ENCODE data around the gene DAAM1.
A peak's percentile ranks its signal among the peaks of the same experiment; 100 is the strongest.

DAAM1 gene

GRCh38 chr14:59188461-59189090 lies at the start of gene DAAM1:
DAAM1 (plus strand) TSS chr14:59188667; CDS start chr14:59263478, 74,811 bp downstream.
- DNase-seq = peak; percentile 97 to 98

- DNase-seq = no peak
These were observed 49.1 kb upstream of the DAAM1 start for GRCh38 chr14:59139324-59139723.

- no peak for DNase-seq
These were observed 48.2 kb upstream of the DAAM1 start for GRCh38 chr14:59140106-59140843.

- DNase-seq = no peak
These were observed 42.0 kb upstream of the DAAM1 start for GRCh38 chr14:59146484-59146883.

DNA sequence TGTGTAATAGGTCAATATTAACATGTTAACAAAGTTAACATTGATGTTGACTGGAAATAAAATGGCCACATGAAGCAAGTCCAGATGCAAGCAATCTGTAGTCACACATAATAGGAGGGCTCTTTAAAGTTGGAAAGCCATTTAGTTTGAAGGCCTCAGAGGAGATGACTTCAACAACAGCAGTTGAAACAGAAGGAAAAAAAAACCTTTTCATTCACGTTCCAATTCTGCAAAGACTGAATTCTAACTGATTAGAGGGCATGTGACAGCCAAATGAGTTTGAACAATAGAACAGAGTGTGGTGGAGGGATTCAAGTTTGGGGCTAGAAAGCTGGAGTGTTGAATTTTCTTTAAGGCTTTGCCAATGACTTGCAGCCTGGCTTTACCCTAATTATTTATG lies 41.5 kb upstream of the DAAM1 start:
- peak; percentile 64 to 82 for DNase-seq

GRCh38 chr14:59148334-59148900 lies 40.0 kb upstream of the DAAM1 start:
- no peak for DNase-seq

DNA sequence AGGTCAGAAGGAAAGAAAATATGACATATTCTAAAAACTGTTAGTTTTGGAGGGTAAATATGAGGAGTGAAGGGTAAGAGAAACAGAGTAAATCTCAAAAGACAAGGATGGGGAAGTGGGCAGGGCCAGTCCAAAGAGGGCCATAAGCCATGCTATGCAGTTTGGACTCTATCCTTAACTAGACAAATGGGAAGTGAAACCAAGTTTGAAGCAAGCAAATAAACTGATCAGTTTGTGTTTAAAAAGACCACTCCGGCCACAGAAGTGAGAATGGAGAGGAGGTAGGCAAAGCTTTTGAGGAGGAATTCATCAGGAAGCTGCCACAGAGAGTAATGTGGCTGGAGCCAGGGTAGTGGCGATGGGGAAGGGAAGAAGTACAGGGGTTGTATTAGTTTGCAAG lies 37.5 kb upstream of the DAAM1 start:
- no peak for DNase-seq

GRCh38 chr14:59154373-59154772 lies 34.1 kb upstream of the DAAM1 start:
- DNase-seq = no peak

GRCh38 chr14:59155886-59156285 lies 32.6 kb upstream of the DAAM1 start:
- DNase-seq = no peak

- no peak for DNase-seq
These were observed 29.3 kb upstream of the DAAM1 start for GRCh38 chr14:59159169-59159568.

DNA sequence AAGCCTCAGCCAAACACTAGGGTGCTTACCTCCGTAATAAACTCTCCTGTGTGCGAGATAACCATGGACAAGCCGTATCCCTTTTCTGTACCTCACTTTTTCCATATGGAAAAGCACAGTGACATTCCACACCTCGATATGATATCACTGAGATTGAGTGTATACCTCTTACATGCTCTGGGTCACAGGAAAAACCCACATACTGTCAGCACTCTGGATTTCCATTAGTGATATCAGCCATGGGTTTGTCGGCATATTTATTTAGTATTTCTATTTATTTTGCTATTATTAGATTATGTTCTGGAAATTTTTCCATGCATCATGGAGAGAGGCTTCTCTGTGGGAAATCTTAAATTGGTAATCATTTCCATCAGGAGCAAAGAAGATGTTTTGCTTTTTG lies 28.0 kb upstream of the DAAM1 start:
- DNase-seq = no peak

DNA sequence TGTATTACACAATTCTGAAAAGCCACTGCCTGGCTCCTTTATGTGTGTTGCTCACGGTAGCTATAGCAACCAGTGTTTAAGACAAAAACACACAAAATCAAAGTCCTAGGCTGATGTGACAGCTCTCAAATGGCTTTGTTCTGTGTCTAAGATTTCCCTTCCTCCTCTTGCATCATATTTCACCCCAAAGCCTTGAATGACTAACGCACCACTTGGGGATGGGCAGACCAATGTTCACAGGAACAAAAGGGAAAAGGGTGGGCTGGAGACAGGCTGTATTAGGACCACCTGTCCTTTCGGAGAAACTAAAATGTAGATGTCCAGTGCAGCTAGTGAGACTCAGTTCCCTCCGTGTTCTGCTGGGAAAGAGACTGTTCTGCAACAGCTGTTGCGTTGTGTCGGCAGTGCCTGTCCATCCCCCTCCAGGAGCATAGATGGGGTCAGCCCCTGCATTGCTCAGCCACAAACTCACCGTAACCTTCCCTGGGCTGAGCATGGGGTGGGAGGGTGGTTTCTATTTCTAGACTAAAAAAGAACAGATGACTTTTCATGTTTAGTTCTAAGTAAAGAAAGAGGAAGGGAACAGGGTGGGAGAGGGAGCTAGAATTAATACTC lies 26.8 kb upstream of the DAAM1 start:
- DNase-seq = no peak

DNA sequence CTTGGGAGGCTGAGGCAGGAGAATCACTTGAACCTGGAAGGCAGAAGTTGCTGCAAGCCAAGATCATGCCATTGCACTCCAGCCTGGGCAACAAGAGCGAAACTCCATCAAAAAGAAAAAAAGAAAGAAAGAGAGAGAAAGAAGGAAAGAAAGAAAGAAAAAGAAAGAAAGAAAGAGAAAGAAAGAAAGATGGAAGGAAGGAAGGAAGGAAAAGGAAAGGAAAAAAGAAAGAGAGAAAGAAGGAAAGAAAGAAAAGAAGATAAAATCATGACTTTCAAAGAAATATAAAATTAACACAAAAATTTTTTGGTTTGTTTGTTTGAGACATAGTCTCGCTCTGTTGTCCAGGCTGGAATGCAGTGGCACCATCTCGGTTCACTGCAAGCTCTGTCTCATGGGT lies 22.2 kb upstream of the DAAM1 start:
- no peak for DNase-seq

- DNase-seq = no peak
These were observed 13.1 kb upstream of the DAAM1 start for GRCh38 chr14:59175404-59175803.

GRCh38 chr14:59176765-59177164 lies 11.7 kb upstream of the DAAM1 start:
- no peak for DNase-seq

GRCh38 chr14:59177262-59177661 lies 11.2 kb upstream of the DAAM1 start:
- no peak for DNase-seq

DNA sequence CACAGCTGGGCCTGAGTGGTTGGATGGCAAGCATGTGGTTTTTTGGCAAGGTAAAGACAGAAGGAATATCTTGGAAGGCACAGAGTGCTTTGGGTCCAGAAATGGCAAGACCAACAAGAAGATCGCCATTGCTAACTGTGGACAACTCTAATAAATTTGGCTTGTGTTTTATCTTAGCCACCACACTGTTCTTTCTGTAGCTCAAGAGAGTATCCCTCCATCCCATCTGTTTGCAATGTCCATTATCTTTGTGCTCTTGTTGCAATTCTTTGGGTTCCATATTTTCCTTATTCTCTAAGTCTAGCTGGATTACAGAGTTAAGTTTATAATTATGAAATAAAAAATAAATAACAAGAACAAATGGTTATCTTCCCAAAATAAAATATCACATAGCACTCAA lies 6.7 kb upstream of the DAAM1 start:
- no peak for DNase-seq

DNA sequence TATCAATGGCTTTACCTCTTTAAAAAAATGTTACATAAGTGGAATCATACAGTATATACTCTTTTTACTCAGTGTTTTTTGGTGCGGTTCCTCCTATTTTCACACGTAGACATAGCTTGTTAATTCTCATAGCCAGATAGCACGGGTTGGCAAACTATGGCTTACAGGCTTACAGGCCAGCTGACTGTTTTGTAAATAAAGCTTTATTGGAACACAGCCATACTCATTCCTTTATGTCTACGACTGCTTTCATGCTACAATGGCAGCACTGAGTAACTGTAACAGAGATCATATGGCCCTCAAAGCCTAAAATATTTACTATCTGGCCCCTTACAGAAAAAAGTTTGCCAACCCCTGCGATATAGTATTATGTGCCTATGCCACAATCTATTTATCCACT lies 5.8 kb upstream of the DAAM1 start:
- no peak for DNase-seq

DNA sequence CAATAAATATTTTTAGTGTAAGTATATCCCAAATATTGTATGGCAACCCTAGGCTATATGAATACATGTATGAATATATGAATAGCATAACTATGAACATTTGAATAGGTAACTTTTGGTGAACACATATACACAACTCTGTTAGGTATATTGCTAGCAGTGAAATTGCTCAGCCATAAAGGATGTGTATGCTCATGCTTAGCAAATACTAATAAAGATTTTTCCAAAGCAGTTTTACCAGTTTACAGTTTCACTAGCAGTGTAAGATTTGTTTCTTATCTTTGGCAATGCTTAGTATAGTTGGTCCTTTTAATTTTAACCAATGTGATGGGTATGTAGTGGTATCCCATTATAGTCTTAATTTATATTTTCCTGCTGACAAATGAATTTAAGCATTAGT lies 5.3 kb upstream of the DAAM1 start:
- no peak for DNase-seq

DNA sequence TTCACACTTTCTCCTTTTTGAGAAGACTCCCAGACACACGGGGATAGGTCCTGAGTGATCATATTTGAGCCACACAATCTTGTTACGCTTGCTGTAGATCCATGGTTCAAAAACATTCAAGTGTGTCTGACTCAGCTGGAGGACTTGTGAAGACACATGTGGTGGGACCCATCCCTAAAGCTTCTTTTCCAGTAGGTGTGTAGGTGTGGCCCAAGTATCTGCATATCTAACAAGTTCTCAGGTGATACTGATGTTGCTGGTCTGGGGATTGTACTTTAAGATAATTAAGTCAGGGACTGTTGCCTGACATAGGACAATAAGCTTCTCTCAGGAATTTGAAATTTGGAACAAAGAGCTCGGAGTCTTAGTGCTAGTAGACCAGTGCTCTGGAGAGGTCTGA lies 4.1 kb upstream of the DAAM1 start:
- DNase-seq = no peak

- DNase-seq = no peak
These were observed 2.8 kb upstream of the DAAM1 start for GRCh38 chr14:59185676-59186075.

- DNase-seq = no peak
These were observed 2.2 kb upstream of the DAAM1 start for GRCh38 chr14:59186306-59186705.

DNA sequence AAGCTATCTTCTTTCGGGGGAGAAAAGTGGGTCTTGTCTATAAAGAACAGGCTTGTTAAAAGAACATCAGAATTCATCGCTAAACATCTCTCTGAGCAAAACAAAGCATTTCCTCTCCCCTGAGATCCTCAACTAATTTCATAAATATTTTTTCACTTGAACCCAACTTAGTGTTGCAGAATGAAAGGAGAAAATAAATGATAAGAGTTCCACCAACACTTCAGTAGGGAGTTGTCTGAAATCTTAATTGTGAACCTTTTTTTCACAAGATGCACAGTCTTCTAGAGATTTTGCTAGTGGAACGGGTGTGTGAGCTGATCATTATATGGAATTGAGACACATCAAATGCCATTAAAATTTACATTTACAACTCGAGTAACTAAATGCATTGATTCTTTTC lies 1.3 kb upstream of the DAAM1 start:
- DNase-seq = no peak
